DMS53 treated with DMSO at 0.1 percent for 48 hours (cell line): Measurements from ENCODE around the gene RPS21.
"Not testable (repeated sequence)": the region's sequence is repeated elsewhere in the genome, so short reads cannot be mapped to it uniquely, and the experiment has no call there.

Experiments used
- DNase-seq: peaks from one replicate; lab custom pipeline; 2025; ENCODE audit not compliant: unreplicated experiment; lab: John Stamatoyannopoulos, UW

The RPS21 gene

DNA sequence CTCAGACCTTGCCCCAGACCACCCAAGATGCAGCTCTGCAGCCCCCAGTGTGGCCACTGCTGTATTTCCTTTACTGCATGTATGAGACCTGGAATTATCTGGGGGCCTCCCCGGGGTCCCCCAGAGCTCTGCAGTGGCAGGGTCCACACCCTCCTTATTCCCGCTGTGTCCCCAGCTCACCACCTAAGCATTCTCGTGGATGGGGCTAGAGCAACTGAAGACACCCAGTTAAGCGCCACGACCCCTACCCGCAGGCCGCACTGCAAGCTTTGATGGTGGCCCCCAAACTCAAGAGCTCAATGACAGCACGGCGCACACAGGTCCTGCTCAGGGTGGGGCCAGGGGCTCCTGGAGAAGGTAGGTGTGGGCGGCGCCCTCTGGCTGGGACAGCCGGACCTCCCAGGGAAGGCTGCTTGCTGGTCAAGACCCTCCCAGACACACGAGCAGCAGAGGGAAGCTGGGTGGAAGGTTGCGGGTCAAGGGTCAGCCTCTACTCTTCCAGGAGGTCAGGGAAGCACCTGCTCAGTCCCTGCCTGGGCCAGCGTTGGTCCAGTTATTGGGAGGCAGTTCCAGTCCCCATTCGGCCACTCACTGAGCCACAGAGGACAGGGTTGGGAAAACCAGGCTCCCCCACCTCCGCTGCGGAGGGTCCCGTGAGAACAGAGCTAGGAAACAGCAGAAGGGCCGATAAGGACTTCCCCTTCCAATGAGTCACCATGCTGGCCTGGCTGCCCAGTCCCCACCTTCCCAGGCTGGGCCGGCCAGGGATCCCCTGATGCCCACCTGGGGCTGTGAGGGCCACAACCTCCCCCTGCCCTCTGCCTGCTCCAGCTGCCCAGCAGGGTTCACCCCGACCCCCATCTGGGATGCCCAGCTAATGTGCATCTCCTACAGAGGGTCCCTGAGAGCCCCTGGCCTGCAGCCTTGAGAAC lies 22.7 kb upstream of the RPS21 start:
- no peak for DNase-seq

- no peak for DNase-seq
Measured at GRCh38 chr20:62364911-62365736, 21.8 kb upstream of the RPS21 start.

DNA sequence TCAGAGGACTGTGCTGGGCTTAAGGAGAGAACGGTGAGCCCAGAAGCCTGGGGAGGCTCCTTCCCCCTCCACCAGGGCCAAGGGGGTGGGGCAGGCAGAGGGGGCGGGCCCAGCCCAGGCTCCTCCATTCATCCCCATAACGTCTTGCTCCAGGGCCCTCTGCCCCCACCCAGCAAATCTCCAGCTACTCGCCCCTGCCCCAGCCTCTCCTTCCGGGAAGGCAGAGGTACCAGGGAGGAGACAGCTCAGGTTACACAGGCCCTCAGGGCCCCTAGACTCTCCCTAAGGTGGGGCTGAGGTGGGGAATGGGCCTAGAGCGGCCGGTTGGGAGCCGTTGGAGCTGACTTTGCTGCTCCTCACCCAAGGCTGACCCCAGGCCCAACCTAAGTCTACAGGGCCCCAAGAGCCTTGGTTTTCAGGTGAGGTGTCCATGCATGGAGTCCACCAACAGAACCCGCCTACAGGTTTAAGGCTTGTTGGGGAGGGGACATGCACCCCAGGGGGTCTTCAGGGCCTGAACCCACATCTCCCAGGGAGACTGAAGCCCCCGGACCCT lies 21.0 kb upstream of the RPS21 start:
- no peak for DNase-seq

GRCh38 chr20:62366370-62367135 lies 20.4 kb upstream of the RPS21 start:
- no peak for DNase-seq

DNA sequence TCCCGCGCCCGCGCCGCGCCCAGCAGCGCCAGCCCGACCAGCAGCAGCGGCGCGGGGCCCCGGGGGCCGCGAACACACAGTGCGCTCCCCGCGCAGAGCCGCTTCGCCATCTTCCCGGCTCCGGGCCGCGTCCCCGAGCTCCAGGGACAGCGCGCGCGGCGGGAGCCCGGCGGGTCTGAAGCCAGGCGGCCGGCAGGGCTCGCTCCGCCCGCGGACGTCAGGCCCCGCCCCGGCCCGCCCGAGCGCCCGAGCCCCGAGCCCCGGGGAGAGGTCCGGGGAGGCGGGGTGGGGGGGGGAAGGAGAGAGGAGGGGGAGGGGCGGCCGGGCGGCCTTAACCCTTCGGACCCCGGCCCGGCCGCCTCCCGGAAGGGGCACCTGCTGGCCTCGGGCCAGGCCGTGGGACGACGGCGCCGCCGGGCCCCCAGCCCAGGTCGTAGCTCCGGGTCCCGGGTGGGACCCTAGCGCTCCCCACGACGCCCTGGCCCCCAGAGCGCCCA lies 19.7 kb upstream of the RPS21 start, which contains the start of gene LAMA5:
TSS of gene LAMA5 (minus strand) at position 177 of the 497 bp plus-strand sequence. CDS start at position 110, 67 bp downstream.
- peak; percentile 17 for DNase-seq

DNA sequence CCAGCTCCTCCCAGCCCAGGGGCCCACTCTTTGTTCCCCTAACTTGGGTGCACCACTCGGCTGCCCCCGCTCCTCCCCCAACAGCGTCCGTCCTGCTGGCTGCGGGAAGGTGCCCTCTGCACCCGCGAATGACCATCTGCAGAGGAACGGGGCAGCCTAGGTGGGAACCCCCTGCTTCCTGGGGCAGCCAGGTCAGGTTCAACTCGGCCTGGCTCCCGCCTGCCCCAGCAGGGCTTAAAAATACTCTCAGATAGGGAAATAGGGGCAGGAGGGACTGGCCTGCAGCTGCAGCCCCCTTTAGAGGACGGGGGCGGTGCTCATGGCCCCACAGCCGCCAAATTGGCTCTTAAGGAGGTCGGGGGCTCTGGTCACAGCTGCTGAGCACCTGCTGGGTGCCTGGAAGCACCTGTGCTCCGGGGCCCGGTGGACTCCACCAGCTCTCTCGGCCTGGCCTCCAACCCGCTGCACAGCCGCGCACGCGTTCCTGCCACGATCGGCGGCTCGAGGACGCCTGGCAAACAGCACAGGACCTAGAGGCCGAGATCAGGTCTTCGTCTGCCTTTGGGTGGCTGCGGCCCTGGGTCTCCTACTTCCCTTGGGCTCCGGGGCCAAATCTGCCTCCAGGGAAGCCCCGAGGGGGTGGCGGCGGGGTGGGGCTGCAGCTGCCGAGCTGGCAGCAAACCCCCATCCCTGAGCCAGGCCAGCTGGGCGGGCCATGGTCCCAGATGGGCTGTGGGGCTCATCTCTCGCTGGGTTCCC lies 19.1 kb upstream of the RPS21 start:
- DNase-seq, result peak; percentile 71

- peak; percentile 8 for DNase-seq
Measured at GRCh38 chr20:62368392-62368975, 18.4 kb upstream of the RPS21 start.

DNA sequence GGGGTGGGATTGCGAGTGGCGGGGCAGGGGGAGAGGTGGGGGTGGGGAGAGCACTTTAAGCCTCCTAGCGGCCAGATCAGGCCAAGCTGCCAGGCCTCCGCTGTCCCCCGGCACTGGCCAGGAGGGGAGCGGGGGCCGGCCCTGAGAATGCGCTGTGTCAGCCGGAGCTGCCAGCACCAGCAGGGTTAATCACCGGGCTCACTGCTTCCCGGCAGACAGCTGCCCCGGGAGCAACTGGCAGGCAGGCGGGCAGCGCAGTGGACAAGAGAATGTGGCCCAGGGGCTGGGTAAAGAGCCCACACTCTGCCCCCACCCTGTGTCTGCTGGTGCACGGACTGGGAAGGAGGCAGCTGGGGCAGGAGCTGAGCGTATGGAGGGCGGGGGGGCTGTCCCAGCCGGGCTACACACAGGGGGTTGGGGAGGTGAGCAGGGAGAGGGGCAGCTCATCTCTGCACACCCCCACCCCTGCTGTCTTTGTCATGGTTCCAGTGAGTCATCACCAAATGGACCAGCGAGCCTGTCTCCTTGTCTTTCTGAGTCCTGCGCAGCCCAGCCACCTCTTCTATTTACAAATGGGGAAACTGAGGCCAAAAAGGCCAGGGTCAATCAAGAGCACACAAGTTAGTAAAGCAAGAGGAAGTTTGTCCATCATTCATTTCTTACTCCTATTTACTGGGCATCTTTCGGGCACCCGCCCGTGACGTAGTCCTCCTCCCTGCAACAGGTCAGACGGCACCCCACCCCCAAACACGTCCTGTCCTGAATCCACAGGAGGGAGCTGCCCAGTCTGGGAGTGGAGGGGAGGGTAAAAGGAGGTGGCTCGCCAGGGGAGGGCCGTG lies 17.7 kb upstream of the RPS21 start:
- DNase-seq, result no peak

DNA sequence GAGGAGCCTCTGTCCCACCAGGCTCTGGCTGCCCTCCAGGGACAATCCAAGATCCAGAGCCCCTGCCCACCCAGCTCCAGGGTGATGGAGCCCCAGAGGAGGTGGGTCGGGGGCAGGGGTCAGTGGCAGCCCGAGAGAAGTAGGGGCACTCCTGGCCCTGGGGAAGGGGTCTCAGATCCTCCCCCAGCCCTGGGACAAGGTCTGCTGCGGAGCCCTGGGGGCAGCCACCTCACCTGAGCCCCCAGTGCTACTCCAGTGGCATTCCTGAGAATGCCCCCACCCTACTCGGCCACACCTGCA lies 17.1 kb upstream of the RPS21 start:
- no peak for DNase-seq

- DNase-seq, result no peak
Measured at GRCh38 chr20:62370115-62370806, 16.6 kb upstream of the RPS21 start.

- DNase-seq, result no peak
Measured at GRCh38 chr20:62370807-62371587, 15.9 kb upstream of the RPS21 start.

- DNase-seq, result no peak
Measured at GRCh38 chr20:62371588-62372041, 15.3 kb upstream of the RPS21 start.

DNA sequence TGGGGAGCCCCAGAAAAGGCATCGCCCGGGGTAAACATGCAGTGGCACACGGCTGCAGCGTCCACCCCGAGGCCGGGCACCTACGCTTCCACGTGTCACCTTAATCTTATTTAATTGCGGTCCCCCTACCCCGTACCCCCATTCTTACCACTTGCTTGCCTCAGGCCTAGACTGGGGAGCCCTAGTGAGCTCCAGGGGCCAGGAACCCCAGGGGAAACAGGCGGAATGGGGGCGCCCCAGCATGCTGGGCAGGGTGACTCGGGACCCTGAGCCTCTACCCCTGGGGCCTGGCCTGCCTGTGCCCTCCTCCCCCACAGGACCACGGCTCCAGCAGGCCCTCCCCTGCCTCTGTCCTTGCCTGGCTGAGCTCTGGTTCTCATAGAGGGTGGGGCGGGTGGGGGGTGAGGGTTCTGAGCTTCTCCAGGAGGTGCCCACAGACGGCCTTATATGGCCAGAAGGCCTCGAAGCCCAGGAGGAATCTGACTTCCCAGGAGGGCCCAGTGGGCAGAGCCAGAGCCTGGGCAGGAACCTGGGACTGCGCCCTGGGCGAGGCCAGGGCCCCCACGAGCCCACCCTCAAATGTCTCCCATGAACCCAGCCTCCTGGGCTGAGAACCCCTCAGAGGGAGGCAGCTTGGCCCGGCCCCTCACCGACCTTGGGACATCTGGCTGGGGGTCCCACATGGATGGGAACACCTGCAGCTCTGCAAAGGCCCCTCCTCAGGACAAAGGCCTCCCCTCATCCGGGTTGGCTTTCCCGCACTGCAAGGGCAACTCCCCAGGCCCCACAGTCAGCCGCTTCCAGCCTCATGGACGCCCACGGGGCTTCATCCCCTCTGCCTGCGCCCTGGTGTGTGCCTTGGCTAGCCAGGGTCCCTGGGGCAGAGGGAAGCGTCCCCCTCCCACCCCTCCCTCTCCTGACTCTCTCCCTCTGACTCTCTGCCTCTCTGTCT lies 14.6 kb upstream of the RPS21 start:
- no peak for DNase-seq

- not testable (repeated sequence) for DNase-seq
Measured at GRCh38 chr20:62373631-62374179, 13.2 kb upstream of the RPS21 start.

DNA sequence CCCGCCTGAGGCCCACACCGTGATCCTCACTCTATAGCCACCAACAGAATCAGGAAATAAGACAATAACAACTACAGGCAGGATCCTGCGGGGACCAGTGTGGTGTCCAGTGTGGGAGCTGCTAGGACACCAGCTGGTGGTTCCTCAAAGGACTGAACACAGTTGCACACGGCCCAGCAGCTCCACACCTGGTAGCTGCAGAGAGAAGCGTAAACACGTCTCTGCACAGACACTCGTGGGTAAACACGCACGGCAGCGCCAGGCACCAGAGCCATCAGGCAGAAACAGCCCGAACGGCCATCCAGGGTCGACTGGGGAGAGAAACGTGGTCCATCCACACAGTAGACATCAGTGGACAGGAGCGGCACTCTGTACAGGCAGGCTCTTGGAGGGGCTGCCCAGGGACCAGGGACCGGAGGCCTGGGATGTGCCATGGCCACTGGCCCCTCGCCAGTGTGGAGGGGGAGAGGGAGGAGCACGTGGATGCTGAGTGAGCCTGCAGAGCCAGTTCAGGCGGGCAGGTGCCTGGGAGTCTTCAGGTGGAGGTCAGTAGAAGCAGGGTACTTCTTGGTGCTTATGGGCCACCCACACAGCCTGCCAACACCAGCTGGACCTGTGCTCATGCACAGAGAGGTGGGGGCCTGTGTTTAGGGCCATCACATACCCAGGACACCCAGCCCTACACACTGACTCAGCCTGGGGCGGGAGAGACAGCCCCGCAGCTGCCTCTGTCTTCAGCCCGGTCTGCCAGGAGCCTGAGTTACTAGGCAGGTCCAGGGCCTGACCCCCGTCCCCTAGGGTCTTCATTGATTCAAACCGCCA lies 12.4 kb upstream of the RPS21 start:
- peak; percentile 44 for DNase-seq
